Small intestine (tissue), 7 donors: Measurements from ENCODE around the gene OSTM1. TPM values are rescaled to one million over a fixed set of nuclear protein-coding genes. Genes with fewer than 3 reads are reported as not detected.

ENCODE experiments used
- DNase-seq, 2 donors: peaks; one replicate each; pipeline versions ENCODE4 v3.0.0 to v3.0.0-alpha.2; 2013
- FAIRE-seq: peaks from 2 replicates; lab custom pipeline; 2012; peaks lifted over from hg19 to GRCh38; lab: Jason Lieb, UNC
- H3K27ac ChIP-seq, 3 donors: one replicate each; pipeline ENCODE4 v1.5.1; 2013; ENCODE audit warnings: low read length in 2 of 3, mild to moderate bottlenecking in 2 of 3, control low read depth in 1 of 3, inconsistent platforms in 1 of 3, low read depth in 1 of 3, moderate library complexity in 1 of 3
- H3K27me3 ChIP-seq, 3 donors: one replicate each; pipeline ENCODE4 v1.6.1; 2013; ENCODE audit warnings: low read length in 3 of 3, inconsistent platforms in 1 of 3; ENCODE audit not compliant: control insufficient read depth in 3 of 3, insufficient read depth in 3 of 3
- H3K36me3 ChIP-seq, 3 donors: one replicate each; pipeline ENCODE4 v1.6.1; 2013; ENCODE audit warnings: low read length in 3 of 3, inconsistent platforms in 1 of 3, low read depth in 1 of 3, mild to moderate bottlenecking in 1 of 3, moderate library complexity in 1 of 3; ENCODE audit not compliant: control insufficient read depth in 3 of 3, insufficient read depth in 2 of 3
- H3K4me1 ChIP-seq, 3 donors: one replicate each; pipeline ENCODE4 v1.6.1; 2013; ENCODE audit warnings: low read length in 2 of 3, inconsistent platforms in 1 of 3, low read depth in 1 of 3, mild to moderate bottlenecking in 1 of 3, moderate library complexity in 1 of 3; ENCODE audit not compliant: control insufficient read depth in 3 of 3, insufficient read depth in 2 of 3
- H3K4me3 ChIP-seq, 3 donors: one replicate each; pipeline ENCODE4 v1.5.1; 2013; ENCODE audit warnings: low read length in 3 of 3, control low read depth in 1 of 3, inconsistent platforms in 1 of 3, low read depth in 1 of 3, mild to moderate bottlenecking in 1 of 3, moderate library complexity in 1 of 3
- H3K9me3 ChIP-seq, 2 donors: one replicate each; pipeline ENCODE4 v1.6.1; 2013; ENCODE audit warnings: low read depth in 1 of 2, low read length in 1 of 2; ENCODE audit not compliant: control insufficient read depth in 2 of 2, insufficient read depth in 1 of 2
- WGBS, 3 donors: extraction: QIAGEN DNeasy Blood & Tissue Kit; methylation state at CpG; one replicate each; pipeline ENCODE4 v1.1.7; 2013; 5-methylcytosine and 5-hydroxymethylcytosine counted together
- polyA plus RNA-seq, 4 donors: library from polyadenylated mRNA; stranded (reverse) in 3 of 4; unstranded in 1 of 4; fragments of 200-250 nt in 3 of 4; fragments of 120-200 nt in 1 of 4; gene quantifications; one replicate each; pipeline versions ENCODE4 v1.2.1 to v1.2.3, GENCODE V29; 2013
- donor health status: healthy with polysubstance abuse.
- donor health status: control.
- donor health status: control.
- donor health status: Bipolar disorder and iron deficiency.
- donor health status: healthy.

The OSTM1 gene
- polyA plus RNA-seq, 4 donors = 5.7 to 14.6 (median 7.4) TPM

GRCh38 chr6:108071736-108072276 is 2.7 kb downstream of the OSTM1 start:
- Histone ChIP-seq H3K36me3 (peaks cover 0 to 2% (median 0%) of the 10 kb centered on the region in 3 donors), H3K4me3 (no peak overlapping the region), H3K4me1 (peaks cover 0 to 8% (median 0%) of the 10 kb centered on the region in 3 donors), H3K27ac (no peak overlapping the region), H3K9me3 (no peaks in the 10 kb centered on the region), H3K27me3 (no peaks in the 10 kb centered on the region)
- DNase-seq (no peak), FAIRE-seq (no peak)
- 80 to 92% (median 85%) methylated on average over 3 of the region's 3 CpGs for WGBS, 3 donors

- H3K27me3 ChIP-seq = no peaks in the 10 kb centered on the region
- H3K9me3 ChIP-seq = no peaks in the 10 kb centered on the region
- H3K36me3 ChIP-seq = peaks cover 0 to 4% (median 0%) of the 10 kb centered on the region in 3 donors
- WGBS, 3 donors = 14 to 40% (median 15%) methylated on average over 2 of the region's 2 CpGs
- peaks cover 0 to 8% (median 0%) of the 10 kb centered on the region in 3 donors for H3K4me1 ChIP-seq
- no peak overlapping the region for H3K27ac ChIP-seq
- FAIRE-seq (no peak), DNase-seq (peak; percentile 32 to 47)
- no peak overlapping the region for H3K4me3 ChIP-seq
These were observed 5.9 kb downstream of the OSTM1 start for GRCh38 chr6:108068618-108069017.

- no peaks in the 10 kb centered on the region for H3K9me3 ChIP-seq
- DNase-seq (peak; percentile 16 to 29), FAIRE-seq (no peak)
- no peak overlapping the region for H3K4me3 ChIP-seq
- peaks cover 0 to 6% (median 0%) of the 10 kb centered on the region in 3 donors for H3K4me1 ChIP-seq
- peaks cover 0 to 4% (median under 1%) of the 10 kb centered on the region in 3 donors for H3K36me3 ChIP-seq
- 40 to 68% (median 62%) methylated on average over 3 of the region's 3 CpGs for WGBS, 3 donors
- H3K27me3 ChIP-seq = no peaks in the 10 kb centered on the region
- H3K27ac ChIP-seq = no peak overlapping the region
These were observed 6.4 kb downstream of the OSTM1 start for GRCh38 chr6:108068182-108068581.

- Histone ChIP-seq H3K27ac (no peak overlapping the region), H3K36me3 (peaks cover 0 to 10% (median 4%) of the 10 kb centered on the region in 3 donors), H3K27me3 (no peaks in the 10 kb centered on the region), H3K4me1 (no peaks in the 10 kb centered on the region), H3K9me3 (no peaks in the 10 kb centered on the region), H3K4me3 (no peak overlapping the region)
- DNase-seq = no peak
- 85 to 94% (median 91%) methylated on average over 2 of the region's 2 CpGs for WGBS, 3 donors
- no peak for FAIRE-seq
These were observed 21.8 kb downstream of the OSTM1 start for GRCh38 chr6:108052706-108053105.

- DNase-seq = no peak
- no peaks in the 10 kb centered on the region for H3K4me1 ChIP-seq
These were observed 23.1 kb downstream of the OSTM1 start for GRCh38 chr6:108051481-108051880.

GRCh38 chr6:108039681-108040080 is 34.9 kb downstream of the OSTM1 start:
- no peak overlapping the region for H3K27ac ChIP-seq
- H3K36me3 ChIP-seq = peaks cover 2 to 24% (median 5%) of the 10 kb centered on the region in 3 donors
- no peaks in the 10 kb centered on the region for H3K4me1 ChIP-seq
- FAIRE-seq (no peak), DNase-seq (no peak)
- no peaks in the 10 kb centered on the region for H3K9me3 ChIP-seq
- WGBS, 3 donors = 93 to 98% (median 96%) methylated on average over 7 to 8 of the region's 8 CpGs
- H3K27me3 ChIP-seq = no peaks in the 10 kb centered on the region
- H3K4me3 ChIP-seq = no peak overlapping the region

More at GRCh38 chr6:108051481-108051880, 23.1 kb downstream of the OSTM1 start:
- Histone ChIP-seq H3K36me3 (peaks cover 2 to 6% (median 4%) of the 10 kb centered on the region in 3 donors), H3K27ac (no peak overlapping the region), H3K4me3 (no peak overlapping the region), H3K9me3 (no peaks in the 10 kb centered on the region), H3K27me3 (no peaks in the 10 kb centered on the region)
- FAIRE-seq = no peak

GRCh38 chr6:108036884-108037283 is 37.7 kb downstream of the OSTM1 start:
- DNase-seq (no peak), FAIRE-seq (no peak)
- Histone ChIP-seq H3K36me3 (peaks cover 2 to 26% (median 5%) of the 10 kb centered on the region in 3 donors), H3K27me3 (no peaks in the 10 kb centered on the region), H3K4me1 (no peaks in the 10 kb centered on the region), H3K4me3 (no peak overlapping the region), H3K9me3 (peaks cover 0 to 7% of the 10 kb centered on the region in 2 donors), H3K27ac (no peak overlapping the region)
- WGBS, 3 donors = 86 to 97% (median 92%) methylated on average over 4 of the region's 4 CpGs

GRCh38 chr6:108031968-108032367 is 42.6 kb downstream of the OSTM1 start:
- Histone ChIP-seq H3K27ac (no peak overlapping the region), H3K4me3 (no peak overlapping the region), H3K27me3 (no peaks in the 10 kb centered on the region), H3K9me3 (peaks cover 0 to 7% of the 10 kb centered on the region in 2 donors), H3K36me3 (peaks cover 0 to 11% (median 0%) of the 10 kb centered on the region in 3 donors), H3K4me1 (peaks cover 0 to 10% (median 0%) of the 10 kb centered on the region in 3 donors)
- DNase-seq (no peak), FAIRE-seq (no peak)
- 91 to 96% (median 96%) methylated on average over 10 of the region's 10 CpGs for WGBS, 3 donors
